GM21723 (cell line): ENCODE data around the gene CAMK1G.

Experiments
- ATAC-seq: cut with Tn5 transposase; IDR thresholded peaks from one replicate; pipeline ENCODE4 v1.9.1; 2021; ENCODE audit warnings: mild to moderate bottlenecking, moderate library complexity; ENCODE audit not compliant: unreplicated experiment

Gene CAMK1G

GRCh38 chr1:209597499-209597898 is 14.0 kb downstream of the CAMK1G start:
- ATAC-seq, result no peak

GRCh38 chr1:209598227-209598626 is 14.7 kb downstream of the CAMK1G start:
- no peak for ATAC-seq

GRCh38 chr1:209600541-209600940 is 17.0 kb downstream of the CAMK1G start:
- no peak for ATAC-seq

GRCh38 chr1:209601809-209602657 is 18.5 kb downstream of the CAMK1G start:
- no peak for ATAC-seq

- no peak for ATAC-seq
These were observed 20.4 kb downstream of the CAMK1G start for GRCh38 chr1:209603877-209604276.

- ATAC-seq, result peak; percentile 88
These were observed 23.7 kb downstream of the CAMK1G start for GRCh38 chr1:209607102-209607794.

GRCh38 chr1:209607795-209608178 is 24.3 kb downstream of the CAMK1G start:
- no peak for ATAC-seq

- ATAC-seq, result no peak
These were observed 25.7 kb downstream of the CAMK1G start for GRCh38 chr1:209609041-209609790.

- ATAC-seq, result no peak
These were observed 26.5 kb downstream of the CAMK1G start for GRCh38 chr1:209609791-209610630.

- no peak for ATAC-seq
These were observed 27.1 kb downstream of the CAMK1G start for GRCh38 chr1:209610631-209610905.

- ATAC-seq, result no peak
These were observed 28.5 kb downstream of the CAMK1G start for GRCh38 chr1:209611771-209612570.

- ATAC-seq, result no peak
These were observed 29.3 kb downstream of the CAMK1G start for GRCh38 chr1:209612646-209613399.

GRCh38 chr1:209613400-209614150 is 30.1 kb downstream of the CAMK1G start:
- ATAC-seq, result no peak

GRCh38 chr1:209614151-209614420 is 30.6 kb downstream of the CAMK1G start:
- ATAC-seq, result no peak

- no peak for ATAC-seq
These were observed 31.4 kb downstream of the CAMK1G start for GRCh38 chr1:209614906-209615305.

GRCh38 chr1:209616366-209617046 is 33.0 kb downstream of the CAMK1G start:
- ATAC-seq, result no peak

- ATAC-seq, result no peak
These were observed 33.6 kb downstream of the CAMK1G start for GRCh38 chr1:209617047-209617673.

- ATAC-seq, result no peak
These were observed 34.2 kb downstream of the CAMK1G start for GRCh38 chr1:209617755-209618154.
